Trophoblast cell (in vitro differentiated cells and primary cell): Measurements from ENCODE around the gene ACBD6.

Experiments used
- DNase-seq, 2 donors: peaks; one replicate each; pipeline ENCODE4 v3.0.0-alpha.2; 2016
- H2AFZ ChIP-seq: 2 replicates; pipeline ENCODE4 v1.6.1; 2013; ENCODE audit warnings: low read length, moderate library complexity, mild to moderate bottlenecking; ENCODE audit not compliant: insufficient read depth, poor library complexity
- H2AK5ac ChIP-seq: 2 replicates; pipeline ENCODE4 v1.6.1; 2013; ENCODE audit warnings: mild to moderate bottlenecking, low read length
- H2BK120ac ChIP-seq: 2 replicates; pipeline ENCODE4 v1.6.1; 2013; ENCODE audit warnings: low read length, mild to moderate bottlenecking, moderate library complexity; ENCODE audit not compliant: insufficient read depth, poor library complexity
- H2BK12ac ChIP-seq: 2 replicates; pipeline ENCODE4 v1.6.1; 2013; ENCODE audit warnings: mild to moderate bottlenecking, low read length, moderate library complexity
- H2BK5ac ChIP-seq: 2 replicates; pipeline ENCODE4 v1.6.1; 2013; ENCODE audit warnings: low read length, low read depth, moderate library complexity, mild to moderate bottlenecking; ENCODE audit not compliant: poor library complexity
- H3K14ac ChIP-seq: 2 replicates; pipeline ENCODE4 v1.6.1; 2013; ENCODE audit warnings: mild to moderate bottlenecking, low read length
- H3K18ac ChIP-seq: 2 replicates; pipeline ENCODE4 v1.6.1; 2013; ENCODE audit warnings: mild to moderate bottlenecking, low read length
- H3K23ac ChIP-seq: 2 replicates; pipeline ENCODE4 v1.6.1; 2013; ENCODE audit warnings: low read length
- H3K27ac ChIP-seq: 2 replicates; pipeline ENCODE4 v1.5.1; 2013; ENCODE audit warnings: low read depth, mild to moderate bottlenecking, inconsistent platforms, low read length, moderate library complexity
- H3K27me3 ChIP-seq: 2 replicates; pipeline ENCODE4 v1.6.1; 2013; ENCODE audit warnings: inconsistent platforms, mild to moderate bottlenecking, low read length, moderate library complexity; ENCODE audit not compliant: insufficient read depth
- H3K36me3 ChIP-seq, 2 experiments: 1 replicate in 1 of 2; 2 replicates in 1 of 2; pipeline ENCODE4 v1.6.1; 2013; ENCODE audit warnings: low read length in 2 of 2, mild to moderate bottlenecking in 2 of 2, moderate library complexity in 1 of 2; ENCODE audit not compliant: insufficient read depth in 2 of 2, control insufficient read depth in 1 of 2
- H3K4ac ChIP-seq: 2 replicates; pipeline ENCODE4 v1.6.1; 2013; ENCODE audit warnings: low read depth, mild to moderate bottlenecking, low read length, moderate library complexity
- H3K4me1 ChIP-seq, 2 experiments: 1 replicate in 1 of 2; 2 replicates in 1 of 2; pipeline ENCODE4 v1.6.1; 2013; ENCODE audit warnings: low read length in 2 of 2, mild to moderate bottlenecking in 2 of 2, moderate library complexity in 1 of 2; ENCODE audit not compliant: insufficient read depth in 2 of 2, control insufficient read depth in 1 of 2
- H3K4me2 ChIP-seq: 2 replicates; pipeline ENCODE4 v1.6.1; 2013; ENCODE audit warnings: inconsistent platforms, mild to moderate bottlenecking, low read length, moderate library complexity
- H3K4me3 ChIP-seq: 2 replicates; pipeline ENCODE4 v1.5.1; 2013; ENCODE audit warnings: mild to moderate bottlenecking, low read depth, low read length, inconsistent platforms
- H3K79me1 ChIP-seq: one replicate; pipeline ENCODE4 v1.6.1; 2013; ENCODE audit warnings: low read length
- H3K79me2 ChIP-seq: 2 replicates; pipeline ENCODE4 v1.6.1; 2013; ENCODE audit warnings: low read length, mild to moderate bottlenecking; ENCODE audit not compliant: control insufficient read depth, insufficient read depth, poor library complexity
- H3K9ac ChIP-seq: 2 replicates; pipeline ENCODE4 v1.6.1; 2013; ENCODE audit warnings: mild to moderate bottlenecking, low read length
- H3K9me3 ChIP-seq: 2 replicates; pipeline ENCODE4 v1.6.1; 2013; ENCODE audit warnings: low read depth, mild to moderate bottlenecking, control low read depth, inconsistent platforms, low read length; ENCODE audit not compliant: insufficient read depth
- H4K12ac ChIP-seq: 2 replicates; pipeline ENCODE4 v1.6.1; 2013; ENCODE audit warnings: low read depth, mild to moderate bottlenecking, low read length, moderate library complexity
- H4K8ac ChIP-seq: 2 replicates; pipeline ENCODE4 v1.6.1; 2013; ENCODE audit warnings: low read depth, mild to moderate bottlenecking, low read length, moderate library complexity
- H4K91ac ChIP-seq: one replicate; pipeline ENCODE4 v1.6.1; 2013; ENCODE audit warnings: low read depth, mild to moderate bottlenecking, low read length, moderate library complexity
- WGBS: extraction: QIAGEN DNeasy Blood & Tissue Kit; methylation state at CpG from one replicate; pipeline ENCODE4 v1.1.7; 2013; ENCODE audit warnings: missing lambda C conversion rate; ENCODE audit not compliant: insufficient read length, insufficient coverage; ENCODE audit errors: extremely low coverage; 5-methylcytosine and 5-hydroxymethylcytosine counted together

The ACBD6 gene

DNA sequence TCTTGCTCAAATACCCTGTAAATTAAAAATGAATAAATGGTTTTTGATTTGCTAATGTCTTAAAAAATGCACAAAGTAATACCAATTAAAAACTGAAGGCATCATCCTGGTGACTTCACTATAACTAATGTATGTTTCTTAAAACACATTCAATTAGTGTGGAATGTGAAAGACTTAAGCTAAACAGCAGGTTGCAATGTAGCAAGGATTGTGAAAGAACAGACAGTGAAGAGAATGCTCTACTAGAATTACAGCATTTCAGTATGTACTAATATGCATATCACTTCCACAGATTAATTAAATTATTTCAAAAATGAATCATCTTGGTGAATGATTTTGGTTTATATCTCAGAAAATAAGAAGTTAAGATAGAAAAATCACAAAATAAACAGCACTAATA is 216.0 kb downstream of the ACBD6 start:
- no peak overlapping the region for H3K9ac ChIP-seq
- H3K4ac ChIP-seq, result no peak overlapping the region
- DNase-seq, result peak in 1 of 2 donors; percentile 14
- no peaks in the 10 kb centered on the region for H3K79me2 ChIP-seq
- no peak overlapping the region for H2BK5ac ChIP-seq
- no peak overlapping the region for H3K4me3 ChIP-seq
- no peak overlapping the region for H4K8ac ChIP-seq
- no peak overlapping the region for H3K23ac ChIP-seq
- no peaks in the 10 kb centered on the region for H3K9me3 ChIP-seq
- H2AFZ ChIP-seq, result no peak overlapping the region
- no peak overlapping the region for H3K18ac ChIP-seq
- no peak overlapping the region for H2BK120ac ChIP-seq
- H3K27ac ChIP-seq, result no peak overlapping the region
- H4K12ac ChIP-seq, result no peak overlapping the region
- no peak overlapping the region for H2BK12ac ChIP-seq
- no peak overlapping the region for H3K4me2 ChIP-seq
- H3K4me1 ChIP-seq, result no peaks in the 10 kb centered on the region
- no peak overlapping the region for H3K14ac ChIP-seq
- H3K79me1 ChIP-seq, result no peaks in the 10 kb centered on the region
- no peak overlapping the region for H4K91ac ChIP-seq
- no peaks in the 10 kb centered on the region for H3K27me3 ChIP-seq
- no peaks in the 10 kb centered on the region for H3K36me3 ChIP-seq
- H2AK5ac ChIP-seq, result no peak overlapping the region

DNA sequence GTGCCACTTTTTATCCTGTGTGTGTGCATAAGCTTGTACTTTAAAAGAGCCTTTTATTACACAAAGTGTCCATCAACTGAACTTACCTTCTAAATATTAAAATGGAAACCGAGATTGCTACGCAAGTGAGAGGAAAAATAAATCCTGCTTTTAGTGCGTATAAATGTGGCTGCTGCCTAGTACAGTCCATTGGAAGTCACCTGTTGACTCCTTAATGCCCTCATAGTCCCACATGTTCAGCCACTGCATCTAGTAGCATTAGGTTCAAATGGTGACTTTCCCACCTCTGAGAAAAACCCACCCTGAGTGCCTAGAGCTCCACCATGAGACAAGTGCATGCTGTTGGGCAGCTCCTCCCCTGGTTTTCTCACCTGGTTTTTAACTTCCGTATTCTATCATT is 219.3 kb downstream of the ACBD6 start:
- Histone ChIP-seq H2BK5ac (no peak overlapping the region), H2BK120ac (no peak overlapping the region), H2AK5ac (no peak overlapping the region), H3K79me2 (no peaks in the 10 kb centered on the region), H4K12ac (no peak overlapping the region), H3K27ac (no peak overlapping the region), H3K4me2 (no peak overlapping the region), H3K79me1 (no peaks in the 10 kb centered on the region), H2AFZ (no peak overlapping the region), H4K8ac (no peak overlapping the region), H3K36me3 (no peaks in the 10 kb centered on the region), H3K27me3 (no peaks in the 10 kb centered on the region), H3K9me3 (no peaks in the 10 kb centered on the region), H3K23ac (no peak overlapping the region), H3K18ac (no peak overlapping the region), H4K91ac (no peak overlapping the region), H3K4ac (no peak overlapping the region), H2BK12ac (no peak overlapping the region), H3K4me3 (no peak overlapping the region), H3K14ac (no peak overlapping the region), H3K9ac (no peak overlapping the region), H3K4me1 (no peaks in the 10 kb centered on the region)
- WGBS, result no CpG with 5 or more reads among the region's 4 CpGs
- no peak for DNase-seq

DNA sequence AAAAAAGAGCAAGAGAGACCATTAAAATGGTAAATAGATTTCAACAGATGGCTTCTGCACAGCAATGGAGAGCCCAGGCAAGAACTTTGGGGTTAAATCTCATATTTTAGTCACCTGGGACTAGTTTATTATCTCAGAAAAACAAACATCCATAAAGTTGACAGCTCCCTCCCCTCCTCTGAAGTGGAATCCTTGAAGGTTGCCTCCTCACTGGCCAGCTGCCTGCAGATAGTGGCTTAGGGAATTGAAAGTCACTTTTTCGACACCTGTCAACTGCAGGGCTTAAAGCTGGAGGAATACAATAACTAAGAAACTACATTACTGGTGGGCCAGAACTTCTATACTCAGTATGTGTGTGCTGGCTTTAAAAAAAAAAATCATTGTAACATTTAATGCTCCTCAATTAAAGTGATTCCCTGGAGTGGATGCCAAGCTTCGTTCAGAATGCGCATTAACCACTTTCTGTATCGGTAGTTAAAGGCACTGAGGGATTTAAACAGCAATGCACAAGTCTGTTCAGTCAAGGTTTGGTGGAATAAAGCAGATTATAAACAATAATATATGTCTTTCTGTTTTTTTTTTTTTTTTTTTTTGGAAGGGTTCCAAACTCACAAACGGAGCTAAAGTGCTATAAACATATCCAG is 219.9 kb downstream of the ACBD6 start:
- Histone ChIP-seq H3K4ac (no peak overlapping the region), H3K18ac (no peak overlapping the region), H4K8ac (no peak overlapping the region), H3K9me3 (no peaks in the 10 kb centered on the region), H2AK5ac (no peak overlapping the region), H3K36me3 (no peaks in the 10 kb centered on the region), H4K12ac (no peak overlapping the region), H3K4me3 (no peak overlapping the region), H2BK5ac (no peak overlapping the region), H3K14ac (no peak overlapping the region), H2AFZ (no peak overlapping the region), H2BK12ac (no peak overlapping the region), H3K79me1 (no peaks in the 10 kb centered on the region), H3K27ac (no peak overlapping the region), H3K4me1 (no peaks in the 10 kb centered on the region), H3K9ac (no peak overlapping the region), H4K91ac (no peak overlapping the region), H3K23ac (no peak overlapping the region), H3K27me3 (no peaks in the 10 kb centered on the region), H3K4me2 (no peak overlapping the region), H3K79me2 (no peaks in the 10 kb centered on the region), H2BK120ac (no peak overlapping the region)
- whole genome bisulfite sequencing, result no CpG with 5 or more reads among the region's 5 CpGs
- no peak for DNase-seq

DNA sequence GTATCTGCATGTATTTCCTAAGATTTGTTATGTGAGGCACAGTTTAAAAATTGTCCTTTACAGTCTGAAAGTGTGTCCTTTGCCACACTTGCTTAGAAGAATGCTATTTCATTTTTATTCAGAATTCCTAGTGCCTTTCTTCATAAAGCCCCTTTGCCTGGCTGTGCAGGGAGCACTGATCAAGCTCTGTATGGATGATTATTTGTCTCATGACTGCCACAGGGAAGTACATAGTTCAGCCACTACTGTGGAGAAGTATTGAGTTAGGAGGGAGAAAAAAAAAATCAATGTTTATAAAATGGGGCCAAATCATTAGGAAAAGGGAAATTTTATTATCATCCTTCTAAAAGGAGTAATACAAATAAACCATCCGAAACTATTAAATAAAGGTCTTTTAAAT is 220.9 kb downstream of the ACBD6 start:
- no peak overlapping the region for H3K4me3 ChIP-seq
- H3K4ac ChIP-seq, result no peak overlapping the region
- no peak overlapping the region for H3K18ac ChIP-seq
- no peak overlapping the region for H2AK5ac ChIP-seq
- no peak overlapping the region for H3K23ac ChIP-seq
- no peak overlapping the region for H3K9ac ChIP-seq
- H2BK120ac ChIP-seq, result no peak overlapping the region
- no peak overlapping the region for H4K8ac ChIP-seq
- H2BK12ac ChIP-seq, result no peak overlapping the region
- no peak overlapping the region for H4K91ac ChIP-seq
- DNase-seq, result no peak
- H3K9me3 ChIP-seq, result no peaks in the 10 kb centered on the region
- H3K4me1 ChIP-seq, result no peaks in the 10 kb centered on the region
- no peaks in the 10 kb centered on the region for H3K79me2 ChIP-seq
- no peak overlapping the region for H3K27ac ChIP-seq
- no peak overlapping the region for H2AFZ ChIP-seq
- no peaks in the 10 kb centered on the region for H3K79me1 ChIP-seq
- H2BK5ac ChIP-seq, result no peak overlapping the region
- H3K4me2 ChIP-seq, result no peak overlapping the region
- H3K14ac ChIP-seq, result no peak overlapping the region
- H4K12ac ChIP-seq, result no peak overlapping the region
- no peaks in the 10 kb centered on the region for H3K27me3 ChIP-seq
- no CpG with 5 or more reads among the region's 1 CpG for WGBS
- H3K36me3 ChIP-seq, result no peaks in the 10 kb centered on the region
